Gastrocnemius medialis (tissue), 4 donors: ENCODE data around the gene TDO2. TPM values are rescaled to one million over a fixed set of nuclear protein-coding genes. Genes with fewer than 3 reads are reported as not detected.

Source experiments
- ATAC-seq, 2 donors: fragments of 150-250 bp; one replicate each; pipeline ENCODE4 v1.9.1; 2016
- DNase-seq, 2 donors: peaks; one replicate each; pipeline ENCODE4 v3.0.0-alpha.2; 2019
- H3K27ac ChIP-seq, 4 donors: fragments of 200-600 bp; sonication (generic); 1 replicate in 1 of 4; 2 replicates in 3 of 4; pipeline ENCODE4 v1.5.1; 2016 to 2018; ENCODE audit warnings: mild to moderate bottlenecking in 2 of 4, moderate library complexity in 1 of 4
- H3K27me3 ChIP-seq, 3 donors: fragments of 200-600 bp; sonication (generic) in 2 of 3; 1 replicate in 1 of 3; 2 replicates in 2 of 3; pipeline versions ENCODE4 v1.5.1 to v1.6.0; 2016 to 2019; ENCODE audit warnings: mild to moderate bottlenecking in 1 of 3, moderate library complexity in 1 of 3
- H3K36me3 ChIP-seq, 2 donors: fragments of 200-600 bp; sonication (generic) in 1 of 2; one replicate each; pipeline ENCODE4 v1.5.1; 2017 to 2018
- H3K4me1 ChIP-seq, 2 donors: fragments of 200-600 bp; sonication (generic) in 1 of 2; one replicate each; pipeline ENCODE4 v1.5.1; 2016 to 2017; ENCODE audit warnings: mild to moderate bottlenecking in 2 of 2
- H3K4me3 ChIP-seq, 4 donors: fragments of 200-600 bp; sonication (generic) in 3 of 4; 1 replicate in 1 of 4; 2 replicates in 3 of 4; pipeline ENCODE4 v1.5.1; 2016 to 2019; ENCODE audit warnings: mild to moderate bottlenecking in 2 of 4
- H3K9me3 ChIP-seq, 3 donors: fragments of 200-600 bp; sonication (generic) in 2 of 3; 1 replicate in 1 of 3; 2 replicates in 2 of 3; pipeline ENCODE4 v1.5.1; 2016 to 2019
- CTCF ChIP-seq, 5 experiments: fragments of 450-650 bp in 3 of 5; fragments of 200-600 bp in 2 of 5; sonication (generic) in 2 of 5; IDR thresholded peaks in 4 of 5; conservative IDR thresholded peaks in 1 of 5; 1 replicate in 4 of 5; 2 replicates in 1 of 5; pipeline ENCODE4 v1.5.1; 2016 to 2019; ENCODE audit warnings: antibody characterized with exemption in 5 of 5, mild to moderate bottlenecking in 3 of 5, moderate library complexity in 3 of 5
- POLR2A ChIP-seq, 2 donors: fragments of 450-650 bp; IDR thresholded peaks; one replicate each; pipeline ENCODE4 v1.6.1; 2017; ENCODE audit warnings: antibody characterized with exemption in 2 of 2, mild to moderate bottlenecking in 2 of 2, moderate library complexity in 2 of 2
- in situ Hi-C, 4 donors: fragments of 200-750 bp; cut with MboI; loops; one replicate each; pipeline versions ENCODE4 v1.15.0 to v1.8.0; 2017; ENCODE audit warnings: low sequenced_read_pairs in 4 of 4
- intact Hi-C: fragments of 100-400 bp; cut with DNase I; formaldehyde crosslinking; loops from one replicate; pipeline ENCODE4 v1.15.1; 2023; ENCODE audit warnings: low total_unique reads
- total RNA-seq, 4 donors: library from RNA; depleted of rRNA; stranded (reverse); fragments of >200 nt; gene quantifications; one replicate each; pipeline versions ENCODE4 v1.1.0 to v1.2.3, GENCODE V29; 2016

TDO2 gene
- total RNA-seq, 4 donors from 2014 or later: 0.62 to 2.0 TPM; not detected in 2

DNA sequence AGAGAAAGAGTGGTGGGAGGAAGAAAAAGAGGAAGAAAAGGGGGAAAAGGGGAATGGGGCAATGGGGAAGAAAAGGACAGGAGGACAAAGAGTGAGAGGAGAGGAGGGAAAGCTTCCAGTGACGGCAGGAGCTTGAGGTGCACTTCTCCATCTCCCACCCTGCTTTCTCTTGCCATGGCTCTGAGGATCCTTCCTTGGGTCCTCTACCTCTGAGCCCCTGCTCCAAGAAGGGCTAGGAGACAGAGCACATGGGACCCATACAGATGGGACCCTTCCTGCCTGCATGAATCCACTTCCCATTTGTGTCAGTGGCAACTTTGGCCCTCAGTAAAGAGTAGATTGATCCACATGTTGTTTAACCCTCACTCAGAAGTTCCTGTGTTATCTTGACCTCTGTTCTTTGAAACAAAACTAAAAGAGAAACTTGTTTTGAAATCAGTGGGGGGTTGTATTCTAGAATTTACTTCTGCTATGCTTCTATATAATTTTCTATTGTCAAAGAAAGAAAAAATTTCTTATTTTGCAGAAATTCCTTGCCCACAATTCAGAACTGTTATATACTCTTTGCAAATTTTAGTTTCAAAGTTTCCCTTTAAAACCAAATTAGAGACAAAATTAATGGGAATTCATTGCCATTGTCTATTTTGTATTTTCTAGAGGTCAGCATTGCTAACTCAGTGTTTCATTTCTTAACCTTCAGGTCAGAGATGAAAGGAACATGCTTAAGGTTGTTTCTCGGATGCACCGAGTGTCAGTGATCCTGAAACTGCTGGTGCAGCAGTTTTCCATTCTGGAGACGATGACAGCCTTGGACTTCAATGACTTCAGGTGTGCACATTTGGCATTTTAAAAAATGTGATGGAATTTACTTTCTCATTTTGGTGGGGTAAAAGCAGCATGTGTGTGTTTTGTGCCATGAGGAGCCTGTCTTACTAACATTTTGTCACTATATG, 5.0 kb downstream of the TDO2 start:
- H3K4me3 ChIP-seq: no peak overlapping the region

DNA sequence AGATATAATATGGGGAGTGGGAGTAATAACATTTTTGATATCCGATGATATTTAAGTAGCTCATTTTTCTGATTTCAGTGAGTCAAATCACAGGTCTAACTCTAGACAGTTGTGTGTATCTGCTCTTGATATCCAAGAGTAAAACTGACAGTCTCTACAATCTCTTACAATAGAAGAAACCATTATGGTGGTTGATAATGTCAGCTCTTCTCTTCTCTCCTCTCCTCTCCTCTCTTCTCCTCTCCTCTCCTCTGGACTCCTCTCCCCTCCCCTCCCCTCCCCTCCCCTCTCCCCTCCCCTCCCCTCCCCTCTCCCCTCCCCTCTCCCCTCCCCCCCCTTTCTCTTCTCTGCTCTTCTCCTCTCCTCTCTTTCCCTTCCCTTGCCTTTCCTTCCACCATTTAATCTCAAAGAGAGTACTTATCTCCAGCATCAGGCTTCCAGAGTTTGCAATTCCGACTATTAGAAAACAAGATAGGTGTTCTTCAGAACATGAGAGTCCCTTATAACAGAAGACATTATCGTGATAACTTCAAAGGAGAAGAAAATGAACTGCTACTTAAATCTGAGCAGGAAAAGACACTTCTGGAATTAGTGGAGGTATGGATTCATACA, 6.2 kb downstream of the TDO2 start:
- Histone ChIP-seq H3K36me3 (no peaks in the 10 kb centered on the region), H3K27ac (no peak overlapping the region), H3K4me1 (peaks cover 0 to 7% of the 10 kb centered on the region in 2 donors), H3K9me3 (no peaks in the 10 kb centered on the region), H3K4me3 (no peak overlapping the region), H3K27me3 (no peaks in the 10 kb centered on the region)
- TF ChIP-seq POLR2A (IDR thresholded peaks at IDR 0.05) (no peak), CTCF (IDR thresholded peaks at IDR 0.05 in 4 of 5, conservative IDR thresholded peaks at IDR 0.05 in 1 of 5) (no peak)
- no peak for DNase-seq
- intact Hi-C loops (no loop called here), in situ Hi-C loops (no loop called here)
- ATAC-seq: no peak

More for the DNA sequence above, 5.0 kb downstream of the TDO2 start:
- no peaks in the 10 kb centered on the region for H3K9me3 ChIP-seq
- H3K27ac ChIP-seq: no peak overlapping the region
- intact Hi-C loops: no loop called here
- in situ Hi-C loops: no loop called here
- no peaks in the 10 kb centered on the region for H3K36me3 ChIP-seq
- DNase-seq (no peak), ATAC-seq (no peak)
- TF ChIP-seq POLR2A (IDR thresholded peaks at IDR 0.05) (no peak), CTCF (IDR thresholded peaks at IDR 0.05 in 4 of 5, conservative IDR thresholded peaks at IDR 0.05 in 1 of 5) (no peak)
- peaks cover 0 to 7% of the 10 kb centered on the region in 2 donors for H3K4me1 ChIP-seq
- no peaks in the 10 kb centered on the region for H3K27me3 ChIP-seq

GRCh38 chr4:155911905-155912304, 8.4 kb downstream of the TDO2 start:
- TF ChIP-seq CTCF (IDR thresholded peaks at IDR 0.05 in 4 of 5, conservative IDR thresholded peaks at IDR 0.05 in 1 of 5) (no peak), POLR2A (IDR thresholded peaks at IDR 0.05) (no peak)
- intact Hi-C loops: no loop called here
- no peak for ATAC-seq

GRCh38 chr4:155914782-155915181, 11.3 kb downstream of the TDO2 start:
- TF ChIP-seq POLR2A (IDR thresholded peaks at IDR 0.05) (no peak), CTCF (IDR thresholded peaks at IDR 0.05 in 4 of 5, conservative IDR thresholded peaks at IDR 0.05 in 1 of 5) (no peak)
- no peaks in the 10 kb centered on the region for H3K27me3 ChIP-seq
- H3K9me3 ChIP-seq: no peaks in the 10 kb centered on the region
- no peak overlapping the region for H3K27ac ChIP-seq
- H3K4me3 ChIP-seq: no peak overlapping the region
- in situ Hi-C loops: no loop called here
- DNase-seq (no peak), ATAC-seq (no peak)
- H3K36me3 ChIP-seq: no peaks in the 10 kb centered on the region
- intact Hi-C loops: no loop called here
- H3K4me1 ChIP-seq: no peaks in the 10 kb centered on the region

More at GRCh38 chr4:155911905-155912304, 8.4 kb downstream of the TDO2 start:
- no peak for DNase-seq
- Histone ChIP-seq H3K4me3 (no peak overlapping the region), H3K27me3 (no peaks in the 10 kb centered on the region), H3K4me1 (peaks cover 0 to 7% of the 10 kb centered on the region in 2 donors), H3K9me3 (no peaks in the 10 kb centered on the region), H3K27ac (no peak overlapping the region), H3K36me3 (no peaks in the 10 kb centered on the region)
- in situ Hi-C loops: no loop called here
